Body of pancreas (tissue), 4 donors: Measurements from ENCODE around the gene CMKLR1. TPM values are rescaled to one million over a fixed set of nuclear protein-coding genes. Genes with fewer than 3 reads are reported as not detected.

Experiments used
- ATAC-seq: fragments of 150-250 bp; one replicate; pipeline ENCODE4 v1.9.1; 2016
- DNase-seq, 4 donors: peaks; one replicate each; pipeline ENCODE4 v3.0.0-alpha.2; 2019
- H3K27ac ChIP-seq, 4 donors: fragments of 200-600 bp; sonication (generic); 1 replicate in 3 of 4; 2 replicates in 1 of 4; pipeline versions ENCODE4 v1.5.1 to v1.6.1; 2016 to 2019; ENCODE audit warnings: mild to moderate bottlenecking in 1 of 4, mixed read lengths in 1 of 4, moderate library complexity in 1 of 4
- H3K27me3 ChIP-seq, 2 donors: fragments of 200-600 bp; sonication (generic); one replicate each; pipeline ENCODE4 v1.6.0; 2016; ENCODE audit warnings: mild to moderate bottlenecking in 1 of 2
- H3K36me3 ChIP-seq, 2 donors: fragments of 200-600 bp; sonication (generic); replicated peaks in 1 of 2; 2 replicates each; pipeline ENCODE4 v1.5.1; 2016; ENCODE audit warnings: low read depth in 2 of 2; ENCODE audit not compliant: insufficient read depth in 1 of 2
- H3K4me1 ChIP-seq: fragments of 200-600 bp; sonication (generic); one replicate; pipeline ENCODE4 v1.6.0; 2016
- H3K4me3 ChIP-seq, 2 donors: fragments of 200-600 bp; sonication (generic); 1 replicate in 1 of 2; 2 replicates in 1 of 2; pipeline ENCODE4 v1.5.1; 2016 to 2019
- H3K9me3 ChIP-seq, 3 donors: fragments of 200-600 bp; sonication (generic); 1 replicate in 2 of 3; 2 replicates in 1 of 3; pipeline ENCODE4 v1.5.1; 2016
- POLR2A ChIP-seq, 3 donors: fragments of 450-650 bp; IDR thresholded peaks; one replicate each; pipeline ENCODE4 v1.6.1; 2016; ENCODE audit warnings: antibody characterized with exemption in 3 of 3, mild to moderate bottlenecking in 2 of 3
- WGBS, 2 donors: methylation state at CpG; one replicate each; pipeline ENCODE4 v1.1.5; 2017; 5-methylcytosine and 5-hydroxymethylcytosine counted together
- intact Hi-C: fragments of 100-400 bp; cut with DNase I; formaldehyde crosslinking; loops from one replicate; pipeline ENCODE4 v1.15.1; 2023
- total RNA-seq, 2 donors: library from RNA; depleted of rRNA; stranded (reverse); fragments of >200 nt; gene quantifications; one replicate each; pipeline ENCODE4 v1.1.0, GENCODE V29; 2016
- TF ChIP-seq, protein P1 (sequence below), 7 experiments: fragments of 450-650 bp in 4 of 7; fragments of 200-600 bp in 3 of 7; sonication (generic) in 3 of 7; IDR thresholded peaks; one replicate each; pipeline ENCODE4 v1.5.1; 2016 to 2019; ENCODE audit warnings: antibody characterized with exemption in 7 of 7

Gene CMKLR1
- total RNA-seq, 2 donors from 2014 or later = 5.3 to 5.7 TPM

DNA sequence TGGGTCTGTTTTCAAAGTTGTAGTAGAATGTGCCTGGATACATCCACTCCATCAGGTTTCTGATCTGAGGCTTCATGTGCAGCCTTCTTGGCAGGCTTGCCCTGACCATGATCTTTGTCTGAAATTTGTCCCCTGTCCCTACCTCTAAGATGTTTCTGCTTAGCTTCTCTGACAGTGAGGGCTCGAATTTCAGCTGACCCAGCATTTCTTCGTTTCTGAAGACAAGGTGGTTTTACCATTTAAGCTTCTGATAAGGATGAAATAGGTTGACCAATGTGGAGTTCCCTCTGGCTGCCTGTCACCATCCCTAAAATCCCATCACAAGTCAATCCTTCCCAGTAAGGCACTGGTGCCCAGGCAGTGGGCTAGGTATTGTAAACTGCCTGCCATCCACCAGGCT, 57.0 kb downstream of the CMKLR1 start:
- DNase-seq (no peak), ATAC-seq (no peak)
- H3K27ac ChIP-seq = no peak overlapping the region
- H3K4me1 ChIP-seq = no peaks in the 10 kb centered on the region
- no peaks in the 10 kb centered on the region for H3K36me3 ChIP-seq
- intact Hi-C loops = no loop called here
- no peak overlapping the region for H3K4me3 ChIP-seq
- no peak for TF ChIP-seq POLR2A (IDR thresholded peaks at IDR 0.05)
- TF ChIP-seq, protein P1, sequence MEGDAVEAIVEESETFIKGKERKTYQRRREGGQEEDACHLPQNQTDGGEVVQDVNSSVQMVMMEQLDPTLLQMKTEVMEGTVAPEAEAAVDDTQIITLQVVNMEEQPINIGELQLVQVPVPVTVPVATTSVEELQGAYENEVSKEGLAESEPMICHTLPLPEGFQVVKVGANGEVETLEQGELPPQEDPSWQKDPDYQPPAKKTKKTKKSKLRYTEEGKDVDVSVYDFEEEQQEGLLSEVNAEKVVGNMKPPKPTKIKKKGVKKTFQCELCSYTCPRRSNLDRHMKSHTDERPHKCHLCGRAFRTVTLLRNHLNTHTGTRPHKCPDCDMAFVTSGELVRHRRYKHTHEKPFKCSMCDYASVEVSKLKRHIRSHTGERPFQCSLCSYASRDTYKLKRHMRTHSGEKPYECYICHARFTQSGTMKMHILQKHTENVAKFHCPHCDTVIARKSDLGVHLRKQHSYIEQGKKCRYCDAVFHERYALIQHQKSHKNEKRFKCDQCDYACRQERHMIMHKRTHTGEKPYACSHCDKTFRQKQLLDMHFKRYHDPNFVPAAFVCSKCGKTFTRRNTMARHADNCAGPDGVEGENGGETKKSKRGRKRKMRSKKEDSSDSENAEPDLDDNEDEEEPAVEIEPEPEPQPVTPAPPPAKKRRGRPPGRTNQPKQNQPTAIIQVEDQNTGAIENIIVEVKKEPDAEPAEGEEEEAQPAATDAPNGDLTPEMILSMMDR (IDR thresholded peaks at IDR 0.05) = no peak
- H3K9me3 ChIP-seq = no peaks in the 10 kb centered on the region
- H3K27me3 ChIP-seq = no peaks in the 10 kb centered on the region
- 22 to 24% methylated on average over 2 of the region's 2 CpGs for WGBS, 2 donors

DNA sequence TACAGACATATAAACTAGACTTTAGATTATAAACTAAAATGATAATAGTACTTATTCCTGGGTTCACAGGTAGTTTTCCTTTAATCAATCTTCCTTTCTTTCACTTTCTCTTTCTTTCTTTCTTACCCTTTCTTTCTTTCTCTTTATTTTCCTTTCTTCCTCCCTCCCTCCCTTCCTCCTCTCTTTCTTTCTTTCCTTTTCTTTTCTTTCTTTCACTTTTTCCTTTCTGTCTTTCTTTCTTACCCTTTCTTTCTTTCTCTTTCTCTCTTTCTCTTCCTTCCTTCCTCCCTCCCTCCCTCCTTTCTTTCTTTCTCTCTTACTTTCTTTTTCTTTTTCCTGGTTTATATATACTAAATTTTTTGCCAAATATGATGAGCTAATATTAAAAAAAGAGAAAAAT, 61.5 kb downstream of the CMKLR1 start:
- TF ChIP-seq, protein P1 (IDR thresholded peaks at IDR 0.05) = no peak
- TF ChIP-seq POLR2A (IDR thresholded peaks at IDR 0.05) = no peak
- Histone ChIP-seq H3K27me3 (no peaks in the 10 kb centered on the region), H3K27ac (no peak overlapping the region), H3K36me3 (no peaks in the 10 kb centered on the region), H3K9me3 (no peaks in the 10 kb centered on the region), H3K4me1 (no peaks in the 10 kb centered on the region), H3K4me3 (no peak overlapping the region)
- ATAC-seq (no peak), DNase-seq (no peak)
- intact Hi-C loops = no loop called here

DNA sequence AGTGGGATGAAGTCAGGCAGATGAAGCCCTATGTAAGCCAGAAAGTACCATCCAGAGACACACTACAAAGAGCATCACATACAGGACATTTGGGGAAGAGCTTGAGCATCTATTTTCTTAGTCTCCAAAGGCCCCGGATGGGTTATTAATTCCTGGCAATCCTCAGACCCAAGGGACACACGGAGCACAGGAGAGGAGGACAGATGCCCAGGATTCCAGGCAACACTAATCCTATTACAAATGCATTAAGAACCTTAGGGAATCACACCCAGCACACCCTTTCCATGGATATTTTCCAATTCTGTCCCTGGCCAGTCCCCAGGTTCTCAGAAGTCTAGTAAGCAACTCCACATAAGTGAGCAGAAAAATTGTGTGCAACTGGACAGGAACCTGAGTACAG, 65.9 kb downstream of the CMKLR1 start:
- Histone ChIP-seq H3K4me3 (no peak overlapping the region), H3K9me3 (no peaks in the 10 kb centered on the region), H3K4me1 (no peaks in the 10 kb centered on the region), H3K27ac (no peak overlapping the region), H3K36me3 (no peaks in the 10 kb centered on the region), H3K27me3 (no peaks in the 10 kb centered on the region)
- DNase-seq (no peak), ATAC-seq (no peak)
- TF ChIP-seq, protein P1 (IDR thresholded peaks at IDR 0.05) = no peak
- no peak for TF ChIP-seq POLR2A (IDR thresholded peaks at IDR 0.05)
- 31% methylated on average over 2 of the region's 2 CpGs; no CpG with 5 or more reads in 1 of the 2 donors for WGBS, 2 donors
- intact Hi-C loops = no loop called here

DNA sequence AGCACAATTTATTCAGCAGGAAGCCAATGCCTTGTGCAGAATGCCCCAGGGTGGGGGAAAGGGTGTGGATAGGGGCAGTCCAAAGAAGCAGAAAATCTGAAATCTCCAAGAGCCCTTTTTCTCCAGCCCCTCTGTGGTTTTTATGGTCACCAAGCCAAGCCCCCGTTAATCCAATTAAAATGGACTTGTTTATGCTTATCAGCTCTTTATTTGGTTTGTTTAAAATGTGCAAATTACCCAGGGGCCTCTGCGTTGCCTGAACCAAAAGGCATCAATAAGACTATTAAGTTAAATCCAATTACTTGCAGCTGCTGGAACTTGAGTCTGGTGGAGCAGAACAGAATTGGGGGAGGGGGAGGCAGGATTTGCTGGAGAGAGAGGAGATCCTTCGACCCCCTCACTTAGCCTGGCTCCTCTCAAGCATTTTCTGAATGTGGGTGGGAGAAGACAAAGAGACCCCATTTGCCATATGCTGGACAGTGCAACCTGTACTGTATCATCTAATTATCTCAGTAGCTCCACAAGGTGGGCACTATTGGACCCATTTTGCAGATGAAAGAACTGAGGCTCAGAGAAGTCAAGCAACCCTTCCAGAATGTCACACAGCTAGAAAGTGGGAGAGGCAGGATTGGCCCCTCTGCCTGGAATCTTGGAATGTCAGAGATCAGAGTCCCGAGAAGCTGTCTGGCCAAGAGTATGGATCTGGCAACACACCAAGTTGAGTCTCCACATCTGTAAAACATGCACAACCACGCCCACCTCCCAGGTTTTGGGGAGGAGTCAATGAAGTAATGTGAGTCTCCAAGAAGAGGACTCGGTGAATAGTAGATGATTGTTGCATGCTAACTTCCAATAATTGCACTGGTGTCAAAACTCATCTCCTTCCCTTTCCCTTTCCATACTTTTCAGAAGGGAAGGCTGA, 66.9 kb downstream of the CMKLR1 start:
- Histone ChIP-seq H3K27me3 (no peaks in the 10 kb centered on the region), H3K27ac (no peak overlapping the region), H3K36me3 (no peaks in the 10 kb centered on the region), H3K9me3 (no peaks in the 10 kb centered on the region), H3K4me1 (no peaks in the 10 kb centered on the region), H3K4me3 (no peak overlapping the region)
- 48 to 49% methylated on average over 6 of the region's 6 CpGs for WGBS, 2 donors
- TF ChIP-seq, protein P1 (IDR thresholded peaks at IDR 0.05) = no peak
- TF ChIP-seq POLR2A (IDR thresholded peaks at IDR 0.05) = no peak
- no peak for DNase-seq
- intact Hi-C loops = no loop called here
- ATAC-seq = no peak

DNA sequence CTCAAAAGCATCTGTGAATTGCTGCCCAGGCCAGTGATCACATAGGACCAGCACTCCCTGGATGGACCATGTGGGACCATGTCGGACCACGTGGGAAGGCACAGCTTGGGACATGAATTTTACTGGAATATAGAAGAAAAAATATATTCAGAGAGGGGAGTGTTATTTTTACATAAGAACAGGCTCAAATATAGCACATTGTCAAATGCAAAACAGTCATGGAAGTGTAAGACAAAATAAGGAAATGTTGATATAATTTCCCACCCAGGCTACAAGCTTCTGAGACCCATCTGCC, 68.3 kb downstream of the CMKLR1 start:
- Histone ChIP-seq H3K4me3 (no peak overlapping the region), H3K9me3 (no peaks in the 10 kb centered on the region), H3K27me3 (no peaks in the 10 kb centered on the region), H3K27ac (no peak overlapping the region), H3K36me3 (no peaks in the 10 kb centered on the region), H3K4me1 (no peaks in the 10 kb centered on the region)
- TF ChIP-seq, protein P1 (IDR thresholded peaks at IDR 0.05) = no peak
- no peak for TF ChIP-seq POLR2A (IDR thresholded peaks at IDR 0.05)
- WGBS, 2 donors = 60 to 78% methylated on average over 2 of the region's 2 CpGs
- DNase-seq = no peak
- no peak for ATAC-seq
- intact Hi-C loops = no loop called here
